ENCODE data around the gene PHTF2.

PHTF2 gene

GRCh38 chr7:77796109-77796508 is 2.5 kb upstream of the PHTF2 start:
- FAIRE-seq: no peak

GRCh38 chr7:77796960-77797359 is 1.6 kb upstream of the PHTF2 start:
- no peak for FAIRE-seq

- FAIRE-seq: no peak
Observed at GRCh38 chr7:77797734-77798393, 709 bp upstream of the PHTF2 start.

GRCh38 chr7:77799078-77799964 is 748 bp downstream of the PHTF2 start:
- no peak for FAIRE-seq

GRCh38 chr7:77800158-77800557 is 1.6 kb downstream of the PHTF2 start:
- FAIRE-seq: no peak

- no peak for FAIRE-seq
Observed at GRCh38 chr7:77800730-77801129, 2.2 kb downstream of the PHTF2 start.

- FAIRE-seq: no peak
Observed at GRCh38 chr7:77802557-77803405, 4.2 kb downstream of the PHTF2 start.

- no peak for FAIRE-seq
Observed at GRCh38 chr7:77806425-77806824, 7.9 kb downstream of the PHTF2 start.

GRCh38 chr7:77808517-77808916 is 9.9 kb downstream of the PHTF2 start:
- FAIRE-seq: no peak

- FAIRE-seq: no peak
Observed at GRCh38 chr7:77811516-77812289, 13.1 kb downstream of the PHTF2 start.

- no peak for FAIRE-seq
Observed at GRCh38 chr7:77812290-77812685, 13.7 kb downstream of the PHTF2 start.

- FAIRE-seq: no peak
Observed at GRCh38 chr7:77813180-77813579, 14.6 kb downstream of the PHTF2 start.

- no peak for FAIRE-seq
Observed at GRCh38 chr7:77819021-77819420, 20.4 kb downstream of the PHTF2 start.

GRCh38 chr7:77820967-77821366 is 22.4 kb downstream of the PHTF2 start:
- FAIRE-seq: no peak

GRCh38 chr7:77822269-77822668 is 23.7 kb downstream of the PHTF2 start:
- no peak for FAIRE-seq

- FAIRE-seq: no peak
Observed at GRCh38 chr7:77823787-77824186, 25.2 kb downstream of the PHTF2 start.

GRCh38 chr7:77824636-77825035 is 26.1 kb downstream of the PHTF2 start:
- FAIRE-seq: no peak

- no peak for FAIRE-seq
Observed at GRCh38 chr7:77825131-77825530, 26.6 kb downstream of the PHTF2 start.

- no peak for FAIRE-seq
Observed at GRCh38 chr7:77826300-77826699, 27.7 kb downstream of the PHTF2 start.

GRCh38 chr7:77827999-77828398 is 29.4 kb downstream of the PHTF2 start:
- FAIRE-seq: no peak

- FAIRE-seq: no peak
Observed at GRCh38 chr7:77830649-77831355, 32.2 kb downstream of the PHTF2 start.

- no peak for FAIRE-seq
Observed at GRCh38 chr7:77831481-77831880, 32.9 kb downstream of the PHTF2 start.
